Stimulated activated CD4-positive, alpha-beta T cell treated with anti-CD3 and anti-CD28 coated beads, Interleukin-15, amount 100 ng/mL, for 1 hour (primary cell): Measurements from ENCODE around the gene ARMC8.

ENCODE experiments used
- DNase-seq, 2 donors: peaks; one replicate each; pipeline ENCODE4 v3.0.0-alpha.2; 2020; ENCODE audit warnings: low read depth in 1 of 2, low spot score in 1 of 2

ARMC8 gene

DNA sequence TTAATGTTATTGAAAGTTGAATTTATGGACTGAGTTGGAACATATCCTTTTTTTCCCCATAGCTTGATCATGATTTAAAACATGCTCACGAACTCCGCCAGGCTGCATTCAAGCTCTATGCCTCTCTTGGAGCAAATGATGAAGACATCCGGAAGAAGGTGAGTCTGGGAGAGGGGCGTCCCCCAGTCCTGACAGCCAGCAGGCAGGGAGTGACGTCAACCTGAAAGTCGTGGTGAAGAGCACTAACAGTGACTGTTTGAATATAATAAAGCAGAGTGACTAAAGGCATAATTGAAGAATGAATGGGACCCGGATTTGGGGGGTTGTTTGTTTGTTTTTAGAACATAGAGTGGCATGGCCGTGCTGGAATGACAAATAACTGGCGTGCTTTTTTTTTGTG is 57.9 kb downstream of the ARMC8 start:
- no peak for DNase-seq

DNA sequence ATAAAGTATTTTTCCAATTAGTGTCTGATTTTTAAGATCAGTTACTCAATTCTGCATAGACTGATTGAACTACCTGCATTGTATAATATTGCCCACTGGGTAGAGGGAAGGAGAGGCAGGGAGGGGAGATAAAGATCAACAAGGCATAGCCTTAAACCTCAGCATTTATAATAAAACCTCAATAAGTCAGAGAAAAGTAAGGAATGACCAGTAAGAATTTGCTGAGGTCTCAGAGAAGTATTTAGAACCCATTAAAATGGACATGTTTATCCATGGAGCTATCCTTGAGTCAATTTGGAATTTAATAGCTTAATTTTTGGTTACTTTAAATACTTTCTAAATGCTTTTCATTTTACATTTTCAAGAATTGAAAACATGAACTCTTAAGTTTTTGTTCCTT is 62.5 kb downstream of the ARMC8 start:
- DNase-seq, result no peak

DNA sequence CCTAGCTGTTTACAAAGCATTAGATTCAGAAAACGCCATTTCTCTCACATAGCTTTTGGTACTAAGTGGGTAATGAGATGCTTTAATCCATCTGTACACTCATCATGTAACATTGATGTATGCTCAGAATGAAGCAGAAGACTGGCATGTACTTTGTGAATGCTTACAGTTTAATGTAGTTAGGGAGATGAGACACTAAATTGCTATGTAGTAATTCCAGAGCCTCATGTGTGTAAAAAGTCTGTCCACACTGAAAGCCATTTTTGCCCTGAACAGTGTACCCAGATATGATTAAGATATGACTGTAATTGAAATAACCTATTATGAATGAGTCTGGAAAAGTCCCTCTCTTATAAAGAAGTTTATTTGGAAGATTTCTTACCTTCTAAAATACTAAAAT is 66.5 kb downstream of the ARMC8 start:
- no peak for DNase-seq

DNA sequence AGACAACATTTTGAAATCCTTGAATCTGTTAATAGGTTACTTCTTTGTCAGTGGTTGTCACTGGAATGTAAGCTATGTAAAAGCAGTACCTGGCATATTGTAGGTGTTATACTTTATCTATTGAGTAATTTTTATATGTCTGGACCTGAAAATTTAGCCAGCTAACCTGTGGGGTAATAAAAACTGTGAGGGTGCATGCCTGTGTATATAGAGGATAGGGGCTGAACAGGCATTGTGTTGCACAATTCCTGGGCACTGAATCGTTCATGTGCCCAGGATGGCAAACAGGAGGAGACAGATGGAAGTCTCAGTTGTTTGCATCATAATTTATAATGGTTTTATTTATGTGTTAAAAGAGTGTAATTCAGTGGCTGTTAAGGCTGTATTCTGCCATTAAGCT is 67.1 kb downstream of the ARMC8 start:
- DNase-seq, result no peak

GRCh38 chr3:138256022-138256421 is 68.9 kb downstream of the ARMC8 start:
- DNase-seq, result no peak

- no peak for DNase-seq
These were observed 70.9 kb downstream of the ARMC8 start for GRCh38 chr3:138257986-138258385.

DNA sequence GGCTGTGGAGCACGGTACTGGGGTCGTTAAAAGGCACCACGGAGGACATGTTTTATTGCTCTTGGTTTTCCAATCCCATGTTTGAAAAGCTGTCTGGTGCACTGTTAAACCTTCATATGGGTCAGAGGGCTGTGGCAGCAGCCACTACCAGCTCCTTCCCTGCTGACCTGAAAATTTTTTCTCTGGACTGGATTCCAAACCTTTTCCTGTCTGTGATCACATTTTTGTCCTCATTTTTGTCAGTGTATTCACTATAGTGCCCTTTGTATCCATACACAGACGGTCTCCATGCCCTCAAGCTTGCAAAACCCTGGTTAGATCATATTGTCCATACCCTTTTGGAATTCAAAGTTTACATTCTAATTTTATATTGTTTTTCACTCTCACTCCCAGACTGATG is 72.0 kb downstream of the ARMC8 start:
- DNase-seq, result no peak

GRCh38 chr3:138260611-138261010 is 73.5 kb downstream of the ARMC8 start:
- DNase-seq, result no peak

GRCh38 chr3:138263104-138263503 is 76.0 kb downstream of the ARMC8 start:
- DNase-seq, result no peak

DNA sequence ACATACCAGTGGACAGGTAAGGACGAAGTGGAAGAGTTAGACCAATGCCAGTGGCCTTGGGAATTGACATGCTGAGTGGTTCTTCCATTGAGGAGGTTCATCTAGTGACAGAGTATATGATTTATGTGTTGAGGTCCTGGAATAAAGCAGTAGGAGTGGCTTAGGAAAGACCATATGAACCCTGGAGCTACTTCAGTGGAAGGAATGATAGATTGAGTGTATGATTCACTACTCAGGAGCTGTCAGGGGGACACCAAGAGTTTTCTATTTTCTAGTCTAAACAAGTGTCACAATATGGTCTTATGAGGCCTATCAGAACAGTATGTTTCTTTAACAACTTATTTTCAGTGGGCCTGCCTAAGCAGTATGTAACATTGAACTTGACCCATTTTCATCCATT is 78.6 kb downstream of the ARMC8 start:
- DNase-seq, result no peak

DNA sequence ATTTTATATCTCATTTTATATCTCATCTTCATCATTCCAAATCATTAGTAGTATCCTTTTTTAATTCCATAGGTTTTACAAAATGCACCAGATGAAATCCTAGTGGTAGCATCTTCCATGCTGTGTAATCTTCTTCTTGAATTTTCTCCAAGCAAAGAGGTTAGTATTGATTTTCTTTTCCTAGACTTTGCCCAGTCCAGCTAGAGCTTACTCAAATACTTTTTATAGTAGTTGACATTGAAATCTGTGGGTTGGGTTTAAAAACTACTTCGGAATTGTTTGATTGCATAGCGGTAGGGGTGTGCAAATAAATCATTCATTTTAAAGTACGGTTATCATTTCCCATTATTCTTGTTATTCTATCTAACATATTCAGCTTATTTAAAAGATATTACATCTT is 80.0 kb downstream of the ARMC8 start:
- no peak for DNase-seq

DNA sequence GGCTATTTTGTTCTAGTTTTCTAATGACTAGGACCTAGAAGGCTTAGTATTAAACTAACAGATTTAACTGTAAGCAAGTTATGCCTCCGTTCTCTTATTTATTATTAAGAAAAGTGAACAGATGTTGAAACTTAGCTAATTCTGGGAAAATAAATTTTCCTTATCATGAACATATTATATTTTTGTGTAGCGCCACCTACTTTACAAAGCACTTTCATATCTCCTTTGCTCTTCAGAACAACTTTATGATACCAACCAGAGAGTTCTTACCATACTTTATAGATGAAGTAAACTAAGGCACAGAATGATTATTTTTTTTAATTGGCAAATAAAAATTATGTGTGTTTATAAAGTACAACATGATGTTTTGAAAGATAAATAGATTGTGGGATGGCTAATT is 83.1 kb downstream of the ARMC8 start:
- DNase-seq, result no peak

DNA sequence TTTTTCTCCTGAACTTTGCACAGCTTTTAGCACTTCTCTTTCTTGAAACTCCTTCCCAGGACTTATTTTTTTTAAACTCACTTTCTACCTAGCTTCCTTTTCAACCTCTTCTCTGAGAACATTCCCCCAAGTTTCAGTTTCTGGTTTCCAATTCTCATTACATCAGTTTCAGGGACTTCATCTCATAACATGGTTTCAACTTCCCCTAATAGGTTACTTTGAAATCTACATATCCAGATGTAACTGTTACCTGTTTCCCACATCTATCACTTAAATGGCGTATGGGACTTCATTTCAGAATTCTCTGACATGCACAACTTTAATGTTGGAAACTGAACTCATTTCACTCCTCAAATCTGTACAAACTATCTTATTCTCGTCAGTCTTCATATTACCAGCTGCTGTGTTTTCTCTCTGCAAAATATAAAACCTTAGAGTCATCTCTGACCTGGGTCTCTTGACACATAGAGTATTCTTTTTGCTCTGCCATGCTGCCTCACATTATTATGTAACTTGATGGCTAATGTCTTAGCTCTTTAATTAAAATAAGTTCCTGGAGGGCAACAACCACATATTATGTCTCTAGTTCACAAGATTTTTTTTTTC is 84.2 kb downstream of the ARMC8 start:
- DNase-seq, result no peak

DNA sequence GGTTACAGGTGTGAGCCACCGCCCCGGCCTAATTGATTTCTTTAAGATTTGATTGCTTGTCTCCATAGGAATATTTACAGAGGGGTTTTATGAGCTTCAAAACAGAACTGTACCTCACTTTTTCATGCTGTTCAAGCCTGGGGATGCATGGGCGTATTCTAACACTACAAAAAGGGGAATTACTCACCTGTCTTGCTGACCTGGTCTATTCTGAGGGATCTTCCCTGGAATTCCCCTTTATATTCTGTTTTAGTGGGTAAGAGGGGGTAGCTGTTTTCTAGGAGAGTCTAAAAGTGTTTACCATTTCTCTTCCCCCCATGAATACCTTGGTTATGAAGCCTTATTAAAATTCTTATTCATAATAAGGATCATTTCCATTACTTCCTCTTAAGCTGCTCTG is 94.5 kb downstream of the ARMC8 start:
- no peak for DNase-seq

DNA sequence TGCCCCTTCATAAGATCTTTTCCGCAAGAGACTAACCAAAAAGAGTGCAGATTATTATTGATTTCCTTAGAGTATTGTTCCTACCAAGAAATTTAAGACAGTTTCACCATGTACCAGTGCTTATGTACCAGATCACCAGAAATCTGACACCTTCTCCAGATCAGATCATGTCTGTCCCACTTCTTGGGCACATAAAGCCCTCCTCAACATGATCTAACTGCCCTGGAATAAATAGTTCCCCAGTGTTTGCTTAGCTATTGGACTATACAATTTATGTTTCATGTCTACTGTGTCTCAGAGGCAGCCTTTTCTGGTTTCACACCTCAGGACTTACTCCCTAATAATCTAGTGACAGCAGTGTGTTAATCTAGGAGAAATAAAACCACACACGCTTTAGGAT is 95.7 kb downstream of the ARMC8 start:
- DNase-seq, result no peak

GRCh38 chr3:138284079-138284478 is 97.0 kb downstream of the ARMC8 start:
- DNase-seq, result no peak

GRCh38 chr3:138284957-138285477 is 97.9 kb downstream of the ARMC8 start:
- DNase-seq, result no peak

DNA sequence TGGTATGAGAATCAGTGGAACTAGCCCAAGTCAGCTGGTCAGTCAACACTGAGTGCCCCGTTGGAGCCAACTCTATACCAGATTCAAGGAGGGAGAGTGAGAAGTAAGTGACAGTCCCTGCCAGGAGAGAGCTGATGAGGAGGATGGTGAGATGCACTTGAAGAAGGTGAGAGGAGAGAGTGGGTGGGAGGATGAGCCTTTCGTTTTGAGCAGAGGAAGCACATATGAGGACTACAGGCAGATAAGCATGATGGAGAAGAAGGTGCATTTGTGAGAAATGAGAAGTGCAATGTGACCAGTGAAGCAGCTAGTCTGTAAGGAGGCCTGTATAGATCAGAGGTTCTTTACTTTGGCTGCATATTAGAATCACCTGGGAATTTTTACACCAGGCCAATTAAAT is 102.2 kb downstream of the ARMC8 start:
- no peak for DNase-seq

- no peak for DNase-seq
These were observed 102.6 kb downstream of the ARMC8 start for GRCh38 chr3:138289701-138290100.

DNA sequence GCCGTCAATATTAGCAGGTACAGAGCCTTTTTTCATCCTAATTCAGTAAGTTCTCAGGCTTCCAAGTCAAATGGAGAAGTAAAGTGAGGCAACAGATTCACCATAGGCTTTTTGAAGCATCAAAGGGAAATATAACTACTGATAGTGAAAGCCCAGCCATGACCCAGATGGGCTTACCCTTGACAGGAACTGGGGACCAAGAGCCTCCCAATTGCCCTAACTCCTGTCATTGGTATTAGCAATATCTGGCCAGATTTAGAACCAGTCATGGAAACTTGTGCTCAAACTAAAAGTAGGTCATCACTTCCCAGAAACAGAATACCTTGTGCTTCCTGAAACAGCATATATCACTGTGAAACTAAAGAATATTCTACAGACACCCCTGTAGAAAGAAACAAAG is 109.5 kb downstream of the ARMC8 start:
- no peak for DNase-seq

- no peak for DNase-seq
These were observed 110.0 kb downstream of the ARMC8 start for GRCh38 chr3:138297059-138297607.

DNA sequence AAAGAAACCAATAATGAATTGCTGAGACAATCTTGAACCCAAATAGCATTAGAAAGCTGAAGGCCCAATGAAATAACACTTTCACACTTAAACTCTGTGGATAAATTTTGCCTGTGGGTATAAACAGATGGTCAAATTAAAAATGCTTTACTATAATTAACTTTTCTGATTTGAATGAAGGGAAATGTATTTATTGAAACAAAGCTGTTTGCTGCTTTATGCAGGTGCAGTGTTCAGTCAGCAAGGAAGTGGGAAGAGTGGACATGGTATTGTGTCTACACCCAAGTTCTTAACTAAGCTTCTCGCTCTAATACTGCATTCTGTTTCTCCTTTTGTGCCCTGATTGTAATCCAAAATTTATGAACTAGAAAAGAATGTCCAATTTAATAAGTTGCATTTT is 110.8 kb downstream of the ARMC8 start:
- DNase-seq, result no peak

GRCh38 chr3:138300647-138301046 is 113.5 kb downstream of the ARMC8 start:
- no peak for DNase-seq
